Panc1 (cell line): Measurements from ENCODE around the gene OSBPL10. TPM values are rescaled to one million over a fixed set of nuclear protein-coding genes. Genes with fewer than 3 reads are reported as not detected.

Experiments used
- ATAC-seq: fragments of 200-7000 bp; cut with Tn5 transposase; 2 replicates; pipeline ENCODE4 v1.9.1; 2020; ENCODE audit warnings: mild to moderate bottlenecking, moderate library complexity
- BruUV-seq: library from RNA; stranded (reverse); fragments of 400-500 nt; replicated peaks from 2 replicates; lab custom pipeline; 2021; lab: Mats Ljungman, UMichigan
- CTCF ChIA-PET: fragments of 300-600 bp; sonication (Branson Sonifier 250); formaldehyde crosslinking; loops from one replicate; lab custom pipeline; 2022; ENCODE audit warnings: antibody characterized with exemption; lab: Charles Lee
- POLR2A ChIA-PET: fragments of 300-600 bp; sonication (Branson Sonifier 250); formaldehyde crosslinking; loops from one replicate; lab custom pipeline; 2022; ENCODE audit warnings: antibody characterized with exemption; lab: Charles Lee
- DNase-seq: peaks from one replicate; pipeline ENCODE4 v3.0.0-alpha.2; 2010; ENCODE audit warnings: low read depth, low spot score
- H3K27ac ChIP-seq: 2 replicates; pipeline ENCODE4 v1.5.1; 2011; ENCODE audit warnings: mild to moderate bottlenecking, low read length, inconsistent platforms
- H3K27me3 ChIP-seq: fragments of 200-500 bp; sonication (Bioruptor generic); 2 replicates; pipeline ENCODE4 v1.6.0; 2014; ENCODE audit warnings: low read length, inconsistent platforms; ENCODE audit not compliant: control insufficient read depth, insufficient read depth
- H3K36me3 ChIP-seq: fragments of 200-500 bp; sonication (Bioruptor generic); 2 replicates; pipeline ENCODE4 v1.5.1; 2014; ENCODE audit warnings: inconsistent platforms, mild to moderate bottlenecking, low read length, moderate library complexity; ENCODE audit not compliant: control insufficient read depth, insufficient read depth
- H3K4me1 ChIP-seq: 2 replicates; pipeline ENCODE4 v1.5.1; 2011; ENCODE audit warnings: inconsistent platforms, mild to moderate bottlenecking, low read length, moderate library complexity; ENCODE audit not compliant: control insufficient read depth, insufficient read depth
- H3K4me3 ChIP-seq, 2 experiments: 2 replicates each; pipeline ENCODE4 v1.5.1; 2011 to 2012; ENCODE audit warnings: low read depth in 2 of 2, low read length in 2 of 2, mild to moderate bottlenecking in 2 of 2, inconsistent platforms in 1 of 2, moderate library complexity in 1 of 2
- H3K9me3 ChIP-seq: fragments of 200-500 bp; sonication (Bioruptor generic); 2 replicates; pipeline ENCODE4 v1.5.1; 2014; ENCODE audit warnings: low read depth, mild to moderate bottlenecking, inconsistent platforms, low read length, moderate library complexity; ENCODE audit not compliant: control insufficient read depth, insufficient read depth
- POLR2AphosphoS5 ChIP-seq: IDR thresholded peaks from 2 replicates; pipeline ENCODE4 v1.6.1; 2012; ENCODE audit warnings: mild to moderate bottlenecking, low read depth, low read length, moderate library complexity
- SIN3A ChIP-seq: IDR thresholded peaks from 2 replicates; pipeline ENCODE4 v1.6.1; 2012; ENCODE audit warnings: low read depth, mild to moderate bottlenecking, low read length, moderate library complexity, borderline replicate concordance; ENCODE audit not compliant: insufficient read depth
- TCF7L2 ChIP-seq: IDR thresholded peaks from 2 replicates; pipeline ENCODE4 v1.6.1; 2011; ENCODE audit warnings: mild to moderate bottlenecking, low read depth, low read length, inconsistent platforms
- in situ Hi-C: cut with HindIII; loops from 2 replicates; pipeline ENCODE4 v1.10.0; 2016; ENCODE audit warnings: low sequenced_read_pairs, low pct_unique_long_range_greater_than_20kb
- intact Hi-C: fragments of 100-400 bp; cut with micrococcal nuclease; formaldehyde crosslinking; loops from one replicate; pipeline ENCODE4 v1.10.0; 2022; ENCODE audit not compliant: unreplicated experiment
- total RNA-seq: library from RNA; stranded (reverse); gene quantifications from one replicate; pipeline ENCODE4 v1.2.1, GENCODE V29; 2021; ENCODE audit not compliant: unreplicated experiment
- TF ChIP-seq, protein P1 (sequence below): fragments of 450-650 bp; IDR thresholded peaks from 2 replicates; pipeline ENCODE4 v1.5.1; 2017; ENCODE audit warnings: mild to moderate bottlenecking
- TF ChIP-seq, protein P2 (sequence below), 2 experiments: IDR thresholded peaks; 2 replicates each; pipeline ENCODE4 v1.6.1; 2011 to 2012; ENCODE audit warnings: low read depth in 2 of 2, control low read depth in 1 of 2, low read length in 1 of 2, mild to moderate bottlenecking in 1 of 2, moderate library complexity in 1 of 2; ENCODE audit not compliant: insufficient read depth in 1 of 2

The OSBPL10 gene
- total RNA-seq, 1 experiment from 2014 or later, result 88.1 TPM

DNA sequence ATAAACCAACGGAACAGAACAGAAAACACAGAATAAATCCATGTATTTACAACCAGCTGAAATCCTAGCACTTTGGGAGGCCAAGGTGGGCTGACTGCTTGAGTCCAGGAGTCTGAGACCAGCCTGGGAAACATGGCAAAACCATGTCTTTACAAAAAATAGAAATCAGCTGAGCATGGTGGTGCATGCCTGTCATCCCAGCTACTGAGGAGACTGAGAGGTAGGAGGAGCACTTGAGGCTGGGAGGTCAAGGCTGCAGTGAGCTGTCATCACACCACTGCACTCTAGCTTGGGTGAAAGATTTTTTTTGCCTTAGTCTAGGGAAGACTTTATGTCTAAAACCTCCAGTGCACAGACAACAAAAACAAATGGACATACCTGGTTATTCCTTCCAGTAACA, 327.6 kb downstream of the OSBPL10 start:
- H3K4me1 ChIP-seq, result no peaks in the 10 kb centered on the region
- in situ Hi-C loops (no loop called here), intact Hi-C loops (no loop called here)
- TF ChIP-seq, protein P1, sequence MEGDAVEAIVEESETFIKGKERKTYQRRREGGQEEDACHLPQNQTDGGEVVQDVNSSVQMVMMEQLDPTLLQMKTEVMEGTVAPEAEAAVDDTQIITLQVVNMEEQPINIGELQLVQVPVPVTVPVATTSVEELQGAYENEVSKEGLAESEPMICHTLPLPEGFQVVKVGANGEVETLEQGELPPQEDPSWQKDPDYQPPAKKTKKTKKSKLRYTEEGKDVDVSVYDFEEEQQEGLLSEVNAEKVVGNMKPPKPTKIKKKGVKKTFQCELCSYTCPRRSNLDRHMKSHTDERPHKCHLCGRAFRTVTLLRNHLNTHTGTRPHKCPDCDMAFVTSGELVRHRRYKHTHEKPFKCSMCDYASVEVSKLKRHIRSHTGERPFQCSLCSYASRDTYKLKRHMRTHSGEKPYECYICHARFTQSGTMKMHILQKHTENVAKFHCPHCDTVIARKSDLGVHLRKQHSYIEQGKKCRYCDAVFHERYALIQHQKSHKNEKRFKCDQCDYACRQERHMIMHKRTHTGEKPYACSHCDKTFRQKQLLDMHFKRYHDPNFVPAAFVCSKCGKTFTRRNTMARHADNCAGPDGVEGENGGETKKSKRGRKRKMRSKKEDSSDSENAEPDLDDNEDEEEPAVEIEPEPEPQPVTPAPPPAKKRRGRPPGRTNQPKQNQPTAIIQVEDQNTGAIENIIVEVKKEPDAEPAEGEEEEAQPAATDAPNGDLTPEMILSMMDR, result no peak
- TF ChIP-seq POLR2AphosphoS5 (no peak), SIN3A (no peak), TCF7L2 (no peak)
- TF ChIP-seq, protein P2, sequence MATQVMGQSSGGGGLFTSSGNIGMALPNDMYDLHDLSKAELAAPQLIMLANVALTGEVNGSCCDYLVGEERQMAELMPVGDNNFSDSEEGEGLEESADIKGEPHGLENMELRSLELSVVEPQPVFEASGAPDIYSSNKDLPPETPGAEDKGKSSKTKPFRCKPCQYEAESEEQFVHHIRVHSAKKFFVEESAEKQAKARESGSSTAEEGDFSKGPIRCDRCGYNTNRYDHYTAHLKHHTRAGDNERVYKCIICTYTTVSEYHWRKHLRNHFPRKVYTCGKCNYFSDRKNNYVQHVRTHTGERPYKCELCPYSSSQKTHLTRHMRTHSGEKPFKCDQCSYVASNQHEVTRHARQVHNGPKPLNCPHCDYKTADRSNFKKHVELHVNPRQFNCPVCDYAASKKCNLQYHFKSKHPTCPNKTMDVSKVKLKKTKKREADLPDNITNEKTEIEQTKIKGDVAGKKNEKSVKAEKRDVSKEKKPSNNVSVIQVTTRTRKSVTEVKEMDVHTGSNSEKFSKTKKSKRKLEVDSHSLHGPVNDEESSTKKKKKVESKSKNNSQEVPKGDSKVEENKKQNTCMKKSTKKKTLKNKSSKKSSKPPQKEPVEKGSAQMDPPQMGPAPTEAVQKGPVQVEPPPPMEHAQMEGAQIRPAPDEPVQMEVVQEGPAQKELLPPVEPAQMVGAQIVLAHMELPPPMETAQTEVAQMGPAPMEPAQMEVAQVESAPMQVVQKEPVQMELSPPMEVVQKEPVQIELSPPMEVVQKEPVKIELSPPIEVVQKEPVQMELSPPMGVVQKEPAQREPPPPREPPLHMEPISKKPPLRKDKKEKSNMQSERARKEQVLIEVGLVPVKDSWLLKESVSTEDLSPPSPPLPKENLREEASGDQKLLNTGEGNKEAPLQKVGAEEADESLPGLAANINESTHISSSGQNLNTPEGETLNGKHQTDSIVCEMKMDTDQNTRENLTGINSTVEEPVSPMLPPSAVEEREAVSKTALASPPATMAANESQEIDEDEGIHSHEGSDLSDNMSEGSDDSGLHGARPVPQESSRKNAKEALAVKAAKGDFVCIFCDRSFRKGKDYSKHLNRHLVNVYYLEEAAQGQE (IDR thresholded peaks at IDR 0.05; ENCODE audit: insufficient read depth in 1 of 2, low read depth in 2 of 2, low read length in 1 of 2), result no peak
- no peak overlapping the region for H3K4me3 ChIP-seq
- POLR2A ChIA-PET, result no interaction called here
- CTCF ChIA-PET, result no interaction called here
- no peaks in the 10 kb centered on the region for H3K27me3 ChIP-seq
- no TSS peak for BruUV-seq
- peaks cover 20% of the 10 kb centered on the region for H3K9me3 ChIP-seq
- no peak overlapping the region for H3K27ac ChIP-seq
- ATAC-seq (no peak), DNase-seq (no peak)
- no peaks in the 10 kb centered on the region for H3K36me3 ChIP-seq

DNA sequence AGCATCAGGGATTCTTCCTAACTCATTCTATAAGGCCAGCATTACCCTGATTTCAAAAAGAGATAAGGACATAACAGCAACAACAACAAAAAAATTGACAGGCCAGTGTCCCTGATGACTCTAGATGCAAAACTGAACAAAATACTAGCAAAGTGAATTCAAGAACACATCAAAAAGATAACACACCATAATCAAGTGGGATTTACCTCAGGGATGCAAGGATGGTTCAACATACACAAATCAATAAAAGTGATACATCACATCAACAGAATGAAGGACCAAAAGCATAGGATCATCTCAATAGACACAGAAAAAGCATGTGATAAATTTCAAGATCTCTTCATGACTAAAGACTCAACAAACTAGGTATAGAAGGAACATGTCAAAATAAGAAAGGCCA, 328.8 kb downstream of the OSBPL10 start:
- H3K36me3 ChIP-seq, result no peaks in the 10 kb centered on the region
- BruUV-seq, result no TSS peak
- no peaks in the 10 kb centered on the region for H3K4me1 ChIP-seq
- POLR2A ChIA-PET, result no interaction called here
- in situ Hi-C loops (no loop called here), intact Hi-C loops (no loop called here)
- ATAC-seq (no peak), DNase-seq (no peak)
- H3K27me3 ChIP-seq, result no peaks in the 10 kb centered on the region
- TF ChIP-seq TCF7L2 (no peak), SIN3A (no peak), POLR2AphosphoS5 (no peak)
- TF ChIP-seq, protein P1, result no peak
- TF ChIP-seq, protein P2 (IDR thresholded peaks at IDR 0.05; ENCODE audit: insufficient read depth in 1 of 2, low read depth in 2 of 2, low read length in 1 of 2), result no peak
- no peak overlapping the region for H3K27ac ChIP-seq
- H3K4me3 ChIP-seq, result no peak overlapping the region
- peaks cover 20% of the 10 kb centered on the region for H3K9me3 ChIP-seq
- CTCF ChIA-PET, result no interaction called here
